HG02759 (cell line): ENCODE measurements around the gene COL23A1.

Experiments used
- ATAC-seq: cut with Tn5 transposase; IDR thresholded peaks from one replicate; pipeline ENCODE4 v1.9.1; 2021; ENCODE audit warnings: mild to moderate bottlenecking, moderate library complexity; ENCODE audit not compliant: unreplicated experiment

Gene COL23A1

GRCh38 chr5:178589180-178590140 is 733 bp downstream of the COL23A1 start:
- ATAC-seq = no peak

GRCh38 chr5:178588769-178589168 is 1.4 kb downstream of the COL23A1 start:
- no peak for ATAC-seq

- no peak for ATAC-seq
Measured at GRCh38 chr5:178587763-178588611, 2.2 kb downstream of the COL23A1 start.

- ATAC-seq = no peak
Measured at GRCh38 chr5:178586396-178586795, 3.8 kb downstream of the COL23A1 start.

- ATAC-seq = peak; percentile 89
Measured at GRCh38 chr5:178585421-178585820, 4.8 kb downstream of the COL23A1 start.

GRCh38 chr5:178583279-178583678 is 6.9 kb downstream of the COL23A1 start:
- ATAC-seq = no peak

- no peak for ATAC-seq
Measured at GRCh38 chr5:178582291-178582690, 7.9 kb downstream of the COL23A1 start.

GRCh38 chr5:178581621-178582020 is 8.6 kb downstream of the COL23A1 start:
- no peak for ATAC-seq

- ATAC-seq = no peak
Measured at GRCh38 chr5:178580271-178580955, 9.8 kb downstream of the COL23A1 start.

- ATAC-seq = no peak
Measured at GRCh38 chr5:178577944-178578343, 12.2 kb downstream of the COL23A1 start.

- ATAC-seq = no peak
Measured at GRCh38 chr5:178577376-178577839, 12.8 kb downstream of the COL23A1 start.

GRCh38 chr5:178576591-178577351 is 13.4 kb downstream of the COL23A1 start:
- no peak for ATAC-seq

GRCh38 chr5:178573216-178573615 is 17.0 kb downstream of the COL23A1 start:
- ATAC-seq = no peak

- no peak for ATAC-seq
Measured at GRCh38 chr5:178572617-178573016, 17.6 kb downstream of the COL23A1 start.

- no peak for ATAC-seq
Measured at GRCh38 chr5:178569485-178569884, 20.7 kb downstream of the COL23A1 start.

- ATAC-seq = no peak
Measured at GRCh38 chr5:178564811-178565550, 25.2 kb downstream of the COL23A1 start.

- no peak for ATAC-seq
Measured at GRCh38 chr5:178564397-178564796, 25.8 kb downstream of the COL23A1 start.

GRCh38 chr5:178563621-178564020 is 26.6 kb downstream of the COL23A1 start:
- ATAC-seq = no peak

- no peak for ATAC-seq
Measured at GRCh38 chr5:178561746-178562264, 28.4 kb downstream of the COL23A1 start.
